Activated T-cell treated with anti-CD3 and anti-CD28 coated beads, Interleukin-2, amount 50 U/mL, for 24 hours (primary cell): ENCODE results near the gene SAMD13.

ENCODE experiments used
- DNase-seq: peaks from one replicate; pipeline ENCODE4 v3.0.0-alpha.2; 2020
- H3K27ac Mint-ChIP-seq: 2 replicates; pipeline ENCODE4 v1.8.0; 2020; ENCODE audit warnings: mild to moderate bottlenecking, mixed read lengths
- H3K27me3 Mint-ChIP-seq: 2 replicates; pipeline ENCODE4 v1.8.0; 2020; ENCODE audit warnings: mixed read lengths
- H3K36me3 Mint-ChIP-seq: 2 replicates; pipeline ENCODE4 v1.8.0; 2020; ENCODE audit warnings: low read depth, mixed read lengths
- H3K4me1 Mint-ChIP-seq: 2 replicates; pipeline ENCODE4 v1.8.0; 2020; ENCODE audit warnings: low read depth, mixed read lengths
- H3K4me3 Mint-ChIP-seq: 2 replicates; pipeline ENCODE4 v1.8.0; 2020; ENCODE audit warnings: mild to moderate bottlenecking, moderate library complexity, mixed read lengths
- H3K9me3 Mint-ChIP-seq: 2 replicates; pipeline ENCODE4 v1.8.0; 2020; ENCODE audit warnings: mixed read lengths

The SAMD13 gene

DNA sequence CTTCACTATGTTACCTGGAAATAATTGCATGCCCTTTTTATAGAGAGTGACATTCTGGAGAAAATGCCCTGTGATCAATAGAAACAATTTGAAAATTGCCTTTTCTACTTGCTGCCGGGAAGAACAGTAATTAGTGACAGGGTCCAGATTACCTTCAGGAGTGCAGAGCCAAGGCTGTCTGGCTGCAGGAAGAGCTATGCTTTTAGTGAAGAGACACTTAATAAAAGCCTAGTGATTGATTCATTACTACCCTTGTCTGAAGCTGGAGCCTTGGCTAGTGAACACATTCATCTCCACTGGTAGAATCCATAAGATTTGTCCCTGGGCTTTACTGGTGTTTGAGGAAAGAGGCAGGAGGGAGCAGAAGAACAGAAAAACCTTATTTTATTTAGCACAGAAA, 83.8 kb downstream of the SAMD13 start:
- Mint-ChIP-seq H3K9me3 (no peaks in the 10 kb centered on the region), H3K36me3 (no peaks in the 10 kb centered on the region), H3K4me1 (peaks cover 4% of the 10 kb centered on the region), H3K4me3 (no peak overlapping the region), H3K27ac (no peak overlapping the region), H3K27me3 (peaks cover 9% of the 10 kb centered on the region)
- DNase-seq, result no peak

GRCh38 chr1:84386716-84387479, 85.4 kb downstream of the SAMD13 start:
- no peaks in the 10 kb centered on the region for H3K9me3 Mint-ChIP-seq
- no peak overlapping the region for H3K4me3 Mint-ChIP-seq
- H3K36me3 Mint-ChIP-seq, result no peaks in the 10 kb centered on the region
- H3K27me3 Mint-ChIP-seq, result peaks cover 9% of the 10 kb centered on the region
- no peak overlapping the region for H3K27ac Mint-ChIP-seq
- DNase-seq, result no peak
- H3K4me1 Mint-ChIP-seq, result peaks cover 4% of the 10 kb centered on the region

DNA sequence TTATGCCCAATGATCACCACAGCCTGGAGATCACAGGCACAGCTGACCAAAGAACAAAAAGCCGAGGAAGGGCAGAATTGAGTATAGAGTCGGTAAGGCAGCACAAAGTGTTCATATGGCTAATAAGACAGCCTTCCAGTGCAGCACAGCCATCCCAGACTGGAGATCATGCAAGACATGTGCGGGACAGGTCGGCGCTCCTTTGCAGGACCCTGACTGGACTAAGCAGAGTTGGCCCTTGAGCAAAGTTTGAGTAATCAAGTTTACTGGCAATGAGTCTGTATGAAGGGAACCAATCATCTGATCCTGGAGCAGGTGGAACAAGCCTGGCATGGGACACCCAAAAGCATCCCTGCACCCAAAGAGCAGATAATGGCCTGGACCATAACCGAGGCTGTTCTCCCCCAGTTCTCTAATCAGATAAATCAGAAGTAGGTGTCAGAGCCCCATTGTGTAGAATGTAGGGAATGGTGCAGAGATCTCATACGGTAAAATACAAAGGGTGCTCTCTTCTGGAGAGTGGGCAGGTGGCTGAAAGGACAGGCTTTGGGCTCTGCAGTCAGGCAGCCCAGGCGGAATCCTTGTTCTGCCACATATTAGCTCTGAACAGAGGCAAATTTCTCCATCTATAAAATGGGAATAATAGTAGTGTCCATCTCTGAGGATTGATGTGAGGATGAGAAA, 86.1 kb downstream of the SAMD13 start:
- H3K27ac Mint-ChIP-seq, result no peak overlapping the region
- H3K4me3 Mint-ChIP-seq, result no peak overlapping the region
- H3K4me1 Mint-ChIP-seq, result no peaks in the 10 kb centered on the region
- H3K27me3 Mint-ChIP-seq, result peaks cover 5% of the 10 kb centered on the region
- no peak for DNase-seq
- no peaks in the 10 kb centered on the region for H3K36me3 Mint-ChIP-seq
- no peaks in the 10 kb centered on the region for H3K9me3 Mint-ChIP-seq

GRCh38 chr1:84390226-84390625, 88.7 kb downstream of the SAMD13 start:
- Mint-ChIP-seq H3K4me3 (no peak overlapping the region), H3K27me3 (no peaks in the 10 kb centered on the region), H3K4me1 (no peaks in the 10 kb centered on the region), H3K36me3 (no peaks in the 10 kb centered on the region), H3K27ac (no peak overlapping the region), H3K9me3 (no peaks in the 10 kb centered on the region)
- no peak for DNase-seq

DNA sequence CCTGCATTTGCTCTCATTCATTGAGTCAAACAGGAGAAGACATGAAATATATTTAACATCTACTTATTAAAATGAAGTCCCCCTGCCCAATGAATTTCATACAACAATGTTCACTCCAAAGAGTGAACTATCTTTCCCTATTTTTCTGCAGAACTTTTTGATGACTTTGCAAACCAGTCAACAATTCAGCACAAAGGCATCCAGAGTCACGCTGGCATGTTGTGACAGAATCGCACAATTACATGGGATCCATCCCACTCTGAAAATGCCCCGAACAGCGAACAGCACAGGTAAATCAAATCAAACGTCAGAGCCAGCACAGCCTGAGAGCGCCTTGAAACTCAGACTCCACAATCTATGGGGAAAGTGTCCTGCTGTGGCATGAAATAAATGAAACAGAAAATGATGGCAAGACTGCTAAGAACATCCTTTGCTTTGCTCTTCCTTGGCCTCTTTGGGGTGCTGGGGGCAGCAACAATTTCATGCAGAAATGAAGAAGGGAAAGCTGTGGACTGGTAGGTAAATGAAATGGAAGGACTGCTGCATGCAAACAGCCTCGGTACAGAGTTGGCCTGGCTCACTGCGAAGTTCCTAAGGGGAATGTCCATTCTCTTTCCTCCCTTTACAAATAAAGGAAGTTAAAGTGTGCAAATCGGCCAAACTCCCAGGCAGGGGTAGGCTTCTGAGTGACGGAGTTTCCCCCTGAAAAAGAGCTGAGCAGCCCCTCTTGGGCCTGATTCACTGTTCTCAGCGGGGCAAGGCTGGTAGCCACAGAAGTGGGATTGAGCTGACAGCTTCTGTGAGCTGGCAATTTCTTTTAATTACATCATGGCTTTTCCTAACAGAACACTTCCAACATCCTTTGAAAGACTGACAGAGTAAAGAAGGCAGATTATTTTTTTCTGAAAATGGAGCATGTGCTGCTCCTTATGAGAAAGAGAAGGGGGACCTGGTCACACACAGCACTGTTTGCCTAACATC, 97.0 kb downstream of the SAMD13 start, which contains the start of gene DNASE2B:
DNASE2B (plus strand) TSS at position 310 of the 981 bp plus-strand sequence; CDS start at position 391, 81 bp downstream.
- H3K9me3 Mint-ChIP-seq, result no peaks in the 10 kb centered on the region
- no peaks in the 10 kb centered on the region for H3K4me1 Mint-ChIP-seq
- no peaks in the 10 kb centered on the region for H3K36me3 Mint-ChIP-seq
- no peak for DNase-seq
- H3K27ac Mint-ChIP-seq, result no peak within 1 kb of the TSS
- H3K4me3 Mint-ChIP-seq, result no peak within 1 kb of the TSS
- H3K27me3 Mint-ChIP-seq, result no peaks in the 10 kb centered on the region
